ENCODE measurements around the gene C1GALT1.
"Not testable (repeated sequence)": the region's sequence is repeated elsewhere in the genome, so short reads cannot be mapped to it uniquely, and the experiment has no call there.

DNA sequence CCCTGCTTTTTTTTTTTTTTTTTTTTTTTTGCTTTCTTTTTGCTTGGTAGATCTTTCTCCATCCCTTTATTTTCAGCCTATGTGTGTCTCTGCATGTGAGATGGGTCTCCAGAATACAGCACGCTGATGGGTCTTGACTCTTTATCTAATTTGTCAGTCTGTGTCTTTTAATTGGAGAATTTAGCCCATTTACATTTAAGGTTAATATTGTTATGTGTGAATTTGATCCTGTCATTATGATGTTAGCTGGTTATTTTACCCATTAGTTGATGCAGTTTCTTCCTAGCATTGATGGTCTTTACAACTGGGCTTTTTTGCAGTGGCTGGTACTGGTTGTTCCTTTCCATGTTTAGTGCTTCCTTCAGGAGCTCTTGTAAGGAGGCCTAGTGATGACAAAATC lies 38.9 kb upstream of the C1GALT1 start:
- TF ChIP-seq CTCF (IDR thresholded peaks at IDR 0.05); POLR2A (IDR thresholded peaks at IDR 0.05); POLR2AphosphoS5 (IDR thresholded peaks at IDR 0.05; ENCODE audit: insufficient read depth in 1 of 2, low read depth in 1 of 2): not testable (repeated sequence)

All from vagina (tissue), 2 donors.